CD4-positive, alpha-beta T cell (primary cell): ENCODE results near the gene NUDT14. TPM values are rescaled to one million over a fixed set of nuclear protein-coding genes. Genes with fewer than 3 reads are reported as not detected.

ENCODE experiments used
- ATAC-seq: fragments of 200-7000 bp; cut with Tn5 transposase; one replicate; pipeline ENCODE4 v1.10.0; 2022; ENCODE audit warnings: mild to moderate bottlenecking; ENCODE audit not compliant: poor library complexity
- CTCF ChIA-PET: fragments of 350-600 bp; sonication (Branson Sonifier 250); formaldehyde crosslinking; loops from one replicate; lab custom pipeline; 2021; ENCODE audit warnings: antibody characterized with exemption, inconsistent platforms; lab: Charles Lee
- POLR2A ChIA-PET: fragments of 350-600 bp; sonication (Branson Sonifier 250); formaldehyde crosslinking; loops from one replicate; lab custom pipeline; 2021; ENCODE audit warnings: antibody characterized with exemption, inconsistent platforms; lab: Charles Lee
- DNase-seq, 14 experiments: peaks; one replicate each; pipeline ENCODE4 v3.0.0-alpha.2; 2013 to 2020; ENCODE audit warnings: mixed read lengths in 2 of 14
- H3K27ac ChIP-seq, 2 donors: one replicate each; pipeline versions ENCODE4 v1.5.1 to v1.7.0; 2013; ENCODE audit warnings: low read length in 2 of 2, low read depth in 1 of 2, mild to moderate bottlenecking in 1 of 2
- H3K27me3 ChIP-seq, 2 experiments: 1 replicate in 1 of 2; 2 replicates in 1 of 2; pipeline versions ENCODE4 v1.6.1 to v1.7.0; 2013; ENCODE audit warnings: low read length in 2 of 2, control low read depth in 1 of 2, mild to moderate bottlenecking in 1 of 2, moderate library complexity in 1 of 2; ENCODE audit not compliant: insufficient read depth in 2 of 2, control insufficient read depth in 1 of 2
- H3K36me3 ChIP-seq: one replicate; pipeline ENCODE4 v1.6.1; 2013; ENCODE audit warnings: low read length, control low read depth; ENCODE audit not compliant: insufficient read depth
- H3K4me1 ChIP-seq: one replicate; pipeline ENCODE4 v1.6.1; 2013; ENCODE audit warnings: low read length, control low read depth; ENCODE audit not compliant: insufficient read depth
- H3K4me3 ChIP-seq: one replicate; pipeline ENCODE4 v1.5.1; 2013; ENCODE audit warnings: mild to moderate bottlenecking, low read length, moderate library complexity
- H3K9me3 ChIP-seq, 2 experiments: 1 replicate in 1 of 2; 2 replicates in 1 of 2; pipeline versions ENCODE4 v1.6.1 to v1.7.0; 2013; ENCODE audit warnings: low read length in 2 of 2, mild to moderate bottlenecking in 2 of 2, control low read depth in 1 of 2, moderate library complexity in 1 of 2; ENCODE audit not compliant: control insufficient read depth in 1 of 2, insufficient read depth in 1 of 2
- H3K27ac Mint-ChIP-seq: one replicate; pipeline ENCODE4 v1.8.0; 2020; ENCODE audit warnings: mixed read lengths
- H3K27me3 Mint-ChIP-seq: one replicate; pipeline ENCODE4 v1.8.0; 2021; ENCODE audit warnings: mixed read lengths
- H3K36me3 Mint-ChIP-seq: one replicate; pipeline ENCODE4 v1.8.0; 2021; ENCODE audit warnings: low read depth, mixed read lengths
- H3K4me1 Mint-ChIP-seq: one replicate; pipeline ENCODE4 v1.8.0; 2021; ENCODE audit warnings: low read depth, mixed read lengths
- H3K4me3 Mint-ChIP-seq: one replicate; pipeline ENCODE4 v1.8.0; 2020; ENCODE audit warnings: mild to moderate bottlenecking, mixed read lengths
- H3K9me3 Mint-ChIP-seq: one replicate; pipeline ENCODE4 v1.8.0; 2020; ENCODE audit warnings: mixed read lengths
- CTCF ChIP-seq: fragments of 200-600 bp; IDR thresholded peaks from one replicate; pipeline ENCODE4 v1.8.0; 2022; ENCODE audit warnings: antibody characterized with exemption, mild to moderate bottlenecking
- intact Hi-C, 2 experiments: fragments of 100-400 bp; cut with DNase I in 1 of 2; cut with micrococcal nuclease in 1 of 2; formaldehyde crosslinking; loops; one replicate each; pipeline versions ENCODE4 v1.15.1 to v1.9.0; 2023 to 2025; cut with DNase I, micrococcal nuclease
- polyA plus RNA-seq, 2 donors: library from polyadenylated mRNA; unstranded; fragments of 120-200 nt; gene quantifications; one replicate each; pipeline ENCODE4 v1.2.1, GENCODE V29; 2013
- total RNA-seq, 174 experiments: library from RNA in 2 of 174; stranded (reverse) in 2 of 174; gene quantifications; one replicate each; pipeline ENCODE4 v1.2.3 and lab custom pipeline; 2021 to 2026

Gene NUDT14
- total RNA-seq (1 to 10 TPM; 9.0 to 9.2 TPM), total RNA-seq (lab: John Stamatoyannopoulos, UW) (1.0 to 11.5 (median 5.0) reads per million in 172 experiments)
- 6.0 TPM for polyA plus RNA-seq (2013, experiment 1 of 2)
- 8.6 TPM for polyA plus RNA-seq (2013, experiment 2 of 2)

- ChIA-PET POLR2A (interaction anchor here (0.7 to 2.2 kb wide), 4 partner anchors 67 to 134 kb away, joined by 3 to 6 read pairs (median 4); partner anchors contain the start of genes BRF1, BTBD6 and PACS2), CTCF (interaction anchor here (0.9 to 1.0 kb wide), 2 partner anchors 11 to 13 kb away, joined by 3 to 4 read pairs; no protein-coding TSS in a partner anchor)
- DNase-seq = peak; percentile 73 to 96 (median 88)
- H3K4me1 ChIP-seq = peaks cover 45% of the 10 kb centered on the region
- Mint-ChIP-seq H3K9me3 (no peaks in the 10 kb centered on the region), H3K4me1 (peaks cover 7% of the 10 kb centered on the region), H3K27ac (no peak within 1 kb of the TSS), H3K4me3 (peak within 1 kb of the TSS; percentile 78), H3K36me3 (no peaks in the 10 kb centered on the region), H3K27me3 (no peaks in the 10 kb centered on the region)
- TF ChIP-seq CTCF = no peak
- peak within 1 kb of the TSS; percentile 55 for H3K4me3 ChIP-seq
- no peaks in the 10 kb centered on the region for H3K27me3 ChIP-seq
- ATAC-seq = peak; percentile 93
- no peaks in the 10 kb centered on the region for H3K36me3 ChIP-seq
- no peaks in the 10 kb centered on the region for H3K9me3 ChIP-seq
- intact Hi-C loops = loop anchor here in 1 of 2 experiments (1.0 to 5.0 kb wide), 3 partner anchors 89 to 199 kb away; partner anchors contain the start of gene BRF1
- H3K27ac ChIP-seq = no peak within 1 kb of the TSS
These were observed at the start of gene NUDT14 for GRCh38 chr14:105180592-105181548. Gene NUDT14 (minus strand): TSS chr14:105181312. CDS start chr14:105181209, 103 bp downstream.

- no peak overlapping the region for H3K4me3 Mint-ChIP-seq
- no peaks in the 10 kb centered on the region for H3K4me1 ChIP-seq
- ATAC-seq (no peak), DNase-seq (no peak)
- H3K27ac Mint-ChIP-seq = no peak overlapping the region
- ChIA-PET CTCF (no interaction called here), POLR2A (no interaction called here)
- no peaks in the 10 kb centered on the region for H3K27me3 ChIP-seq
- no peak overlapping the region for H3K27ac ChIP-seq
- no peaks in the 10 kb centered on the region for H3K27me3 Mint-ChIP-seq
- no peaks in the 10 kb centered on the region for H3K4me1 Mint-ChIP-seq
- peaks cover 27% of the 10 kb centered on the region for H3K36me3 ChIP-seq
- intact Hi-C loops = no loop called here
- TF ChIP-seq CTCF = no peak
- H3K9me3 Mint-ChIP-seq = no peaks in the 10 kb centered on the region
- peaks cover 0 to 5% of the 10 kb centered on the region in 2 experiments for H3K9me3 ChIP-seq
- no peak overlapping the region for H3K4me3 ChIP-seq
- H3K36me3 Mint-ChIP-seq = peaks cover 32% of the 10 kb centered on the region
These were observed 48.1 kb upstream of the NUDT14 start for GRCh38 chr14:105229099-105229655.

GRCh38 chr14:105228562-105228961 is 47.5 kb upstream of the NUDT14 start:
- Histone ChIP-seq H3K27me3 (no peaks in the 10 kb centered on the region), H3K9me3 (peaks cover 0 to 5% of the 10 kb centered on the region in 2 experiments), H3K27ac (no peak overlapping the region), H3K36me3 (peaks cover 31% of the 10 kb centered on the region), H3K4me1 (no peaks in the 10 kb centered on the region), H3K4me3 (no peak overlapping the region)
- peaks cover 37% of the 10 kb centered on the region for H3K36me3 Mint-ChIP-seq
- CTCF ChIA-PET = no interaction called here
- DNase-seq = no peak
- H3K27ac Mint-ChIP-seq = no peak overlapping the region
- no peak for ATAC-seq
- H3K27me3 Mint-ChIP-seq = no peaks in the 10 kb centered on the region
- TF ChIP-seq CTCF = no peak
- intact Hi-C loops = no loop called here
- POLR2A ChIA-PET = no interaction called here
- no peak overlapping the region for H3K4me3 Mint-ChIP-seq
- no peaks in the 10 kb centered on the region for H3K9me3 Mint-ChIP-seq
- H3K4me1 Mint-ChIP-seq = no peaks in the 10 kb centered on the region
